ENCODE results near the gene RPTOR.

Gene RPTOR

GRCh38 chr17:80906364-80907259, 362.0 kb downstream of the RPTOR start:
- Histone ChIP-seq H3K4me1 (ENCODE audit: control insufficient read depth, insufficient read depth, low read length) (no peaks in the 10 kb centered on the region), H3K36me3 (ENCODE audit: control insufficient read depth, insufficient read depth, low read length) (peaks cover 14% of the 10 kb centered on the region)

GRCh38 chr17:80907281-80907680, 362.6 kb downstream of the RPTOR start:
- Histone ChIP-seq H3K4me1 (ENCODE audit: control insufficient read depth, insufficient read depth, low read length) (no peaks in the 10 kb centered on the region), H3K4me3 (ENCODE audit: low read depth, low read length) (no peak overlapping the region), H3K36me3 (ENCODE audit: control insufficient read depth, insufficient read depth, low read length) (peaks cover 9% of the 10 kb centered on the region), H3K27me3 (ENCODE audit: control insufficient read depth, insufficient read depth, low read length) (no peaks in the 10 kb centered on the region), H3K9me3 (ENCODE audit: control insufficient read depth, insufficient read depth, low read length) (no peaks in the 10 kb centered on the region), H3K9ac (ENCODE audit: low read depth, low read length) (no peak overlapping the region)

More at GRCh38 chr17:80906364-80907259, 362.0 kb downstream of the RPTOR start:
- Histone ChIP-seq H3K4me3 (ENCODE audit: low read depth, low read length) (no peak overlapping the region), H3K9ac (ENCODE audit: low read depth, low read length) (no peak overlapping the region), H3K9me3 (ENCODE audit: control insufficient read depth, insufficient read depth, low read length) (no peaks in the 10 kb centered on the region), H3K27me3 (ENCODE audit: control insufficient read depth, insufficient read depth, low read length) (no peaks in the 10 kb centered on the region)

GRCh38 chr17:80908211-80908610, 363.6 kb downstream of the RPTOR start:
- Histone ChIP-seq H3K9me3 (ENCODE audit: control insufficient read depth, insufficient read depth, low read length) (no peaks in the 10 kb centered on the region), H3K27me3 (ENCODE audit: control insufficient read depth, insufficient read depth, low read length) (no peaks in the 10 kb centered on the region), H3K4me3 (ENCODE audit: low read depth, low read length) (no peak overlapping the region), H3K36me3 (ENCODE audit: control insufficient read depth, insufficient read depth, low read length) (peaks cover 13% of the 10 kb centered on the region), H3K4me1 (ENCODE audit: control insufficient read depth, insufficient read depth, low read length) (no peaks in the 10 kb centered on the region), H3K9ac (ENCODE audit: low read depth, low read length) (no peak overlapping the region)

- H3K9ac ChIP-seq (ENCODE audit: low read depth, low read length), result no peak overlapping the region
- H3K4me1 ChIP-seq (ENCODE audit: control insufficient read depth, insufficient read depth, low read length), result no peaks in the 10 kb centered on the region
Observed at GRCh38 chr17:80908776-80909175, 364.1 kb downstream of the RPTOR start.

GRCh38 chr17:80909635-80910034, 365.0 kb downstream of the RPTOR start:
- Histone ChIP-seq H3K4me1 (ENCODE audit: control insufficient read depth, insufficient read depth, low read length) (no peaks in the 10 kb centered on the region), H3K27me3 (ENCODE audit: control insufficient read depth, insufficient read depth, low read length) (no peaks in the 10 kb centered on the region), H3K4me3 (ENCODE audit: low read depth, low read length) (no peak overlapping the region), H3K9me3 (ENCODE audit: control insufficient read depth, insufficient read depth, low read length) (no peaks in the 10 kb centered on the region), H3K9ac (ENCODE audit: low read depth, low read length) (no peak overlapping the region), H3K36me3 (ENCODE audit: control insufficient read depth, insufficient read depth, low read length) (peaks cover 16% of the 10 kb centered on the region)

More at GRCh38 chr17:80908776-80909175, 364.1 kb downstream of the RPTOR start:
- no peaks in the 10 kb centered on the region for H3K27me3 ChIP-seq (ENCODE audit: control insufficient read depth, insufficient read depth, low read length)
- H3K9me3 ChIP-seq (ENCODE audit: control insufficient read depth, insufficient read depth, low read length), result no peaks in the 10 kb centered on the region
- peaks cover 13% of the 10 kb centered on the region for H3K36me3 ChIP-seq (ENCODE audit: control insufficient read depth, insufficient read depth, low read length)
- no peak overlapping the region for H3K4me3 ChIP-seq (ENCODE audit: low read depth, low read length)

- peaks cover 17% of the 10 kb centered on the region for H3K36me3 ChIP-seq (ENCODE audit: control insufficient read depth, insufficient read depth, low read length)
- H3K4me1 ChIP-seq (ENCODE audit: control insufficient read depth, insufficient read depth, low read length), result no peaks in the 10 kb centered on the region
- no peak overlapping the region for H3K9ac ChIP-seq (ENCODE audit: low read depth, low read length)
Observed at GRCh38 chr17:80910043-80910442, 365.4 kb downstream of the RPTOR start.

GRCh38 chr17:80912476-80912875, 367.8 kb downstream of the RPTOR start:
- no peaks in the 10 kb centered on the region for H3K4me1 ChIP-seq (ENCODE audit: control insufficient read depth, insufficient read depth, low read length)
- H3K27me3 ChIP-seq (ENCODE audit: control insufficient read depth, insufficient read depth, low read length), result no peaks in the 10 kb centered on the region
- H3K9ac ChIP-seq (ENCODE audit: low read depth, low read length), result no peak overlapping the region
- no peaks in the 10 kb centered on the region for H3K9me3 ChIP-seq (ENCODE audit: control insufficient read depth, insufficient read depth, low read length)
- no peak overlapping the region for H3K4me3 ChIP-seq (ENCODE audit: low read depth, low read length)
- peaks cover 14% of the 10 kb centered on the region for H3K36me3 ChIP-seq (ENCODE audit: control insufficient read depth, insufficient read depth, low read length)

More at GRCh38 chr17:80910043-80910442, 365.4 kb downstream of the RPTOR start:
- Histone ChIP-seq H3K27me3 (ENCODE audit: control insufficient read depth, insufficient read depth, low read length) (no peaks in the 10 kb centered on the region), H3K9me3 (ENCODE audit: control insufficient read depth, insufficient read depth, low read length) (no peaks in the 10 kb centered on the region), H3K4me3 (ENCODE audit: low read depth, low read length) (no peak overlapping the region)

GRCh38 chr17:80913928-80914821, 369.5 kb downstream of the RPTOR start:
- peaks cover 21% of the 10 kb centered on the region for H3K36me3 ChIP-seq (ENCODE audit: control insufficient read depth, insufficient read depth, low read length)

GRCh38 chr17:80916246-80916645, 371.6 kb downstream of the RPTOR start:
- Histone ChIP-seq H3K36me3 (ENCODE audit: control insufficient read depth, insufficient read depth, low read length) (peaks cover 21% of the 10 kb centered on the region), H3K27me3 (ENCODE audit: control insufficient read depth, insufficient read depth, low read length) (no peaks in the 10 kb centered on the region), H3K9me3 (ENCODE audit: control insufficient read depth, insufficient read depth, low read length) (no peaks in the 10 kb centered on the region), H3K9ac (ENCODE audit: low read depth, low read length) (no peak overlapping the region), H3K4me1 (ENCODE audit: control insufficient read depth, insufficient read depth, low read length) (no peaks in the 10 kb centered on the region), H3K4me3 (ENCODE audit: low read depth, low read length) (no peak overlapping the region)

More at GRCh38 chr17:80913928-80914821, 369.5 kb downstream of the RPTOR start:
- Histone ChIP-seq H3K27me3 (ENCODE audit: control insufficient read depth, insufficient read depth, low read length) (no peaks in the 10 kb centered on the region), H3K4me3 (ENCODE audit: low read depth, low read length) (no peak overlapping the region), H3K9me3 (ENCODE audit: control insufficient read depth, insufficient read depth, low read length) (no peaks in the 10 kb centered on the region), H3K4me1 (ENCODE audit: control insufficient read depth, insufficient read depth, low read length) (no peaks in the 10 kb centered on the region), H3K9ac (ENCODE audit: low read depth, low read length) (no peak overlapping the region)

- H3K36me3 ChIP-seq (ENCODE audit: control insufficient read depth, insufficient read depth, low read length), result peaks cover 23% of the 10 kb centered on the region
- H3K9me3 ChIP-seq (ENCODE audit: control insufficient read depth, insufficient read depth, low read length), result no peaks in the 10 kb centered on the region
- H3K9ac ChIP-seq (ENCODE audit: low read depth, low read length), result no peak overlapping the region
- H3K4me3 ChIP-seq (ENCODE audit: low read depth, low read length), result no peak overlapping the region
- H3K4me1 ChIP-seq (ENCODE audit: control insufficient read depth, insufficient read depth, low read length), result no peaks in the 10 kb centered on the region
- H3K27me3 ChIP-seq (ENCODE audit: control insufficient read depth, insufficient read depth, low read length), result no peaks in the 10 kb centered on the region
Observed at GRCh38 chr17:80917716-80918560, 373.3 kb downstream of the RPTOR start.

- H3K36me3 ChIP-seq (ENCODE audit: control insufficient read depth, insufficient read depth, low read length), result peaks cover 23% of the 10 kb centered on the region
Observed at GRCh38 chr17:80918731-80919130, 374.1 kb downstream of the RPTOR start.

More at GRCh38 chr17:80918731-80919130, 374.1 kb downstream of the RPTOR start:
- H3K4me1 ChIP-seq (ENCODE audit: control insufficient read depth, insufficient read depth, low read length), result no peaks in the 10 kb centered on the region
- H3K27me3 ChIP-seq (ENCODE audit: control insufficient read depth, insufficient read depth, low read length), result no peaks in the 10 kb centered on the region
- no peak overlapping the region for H3K4me3 ChIP-seq (ENCODE audit: low read depth, low read length)
- H3K9ac ChIP-seq (ENCODE audit: low read depth, low read length), result no peak overlapping the region
- no peaks in the 10 kb centered on the region for H3K9me3 ChIP-seq (ENCODE audit: control insufficient read depth, insufficient read depth, low read length)

Data from iPS-15b (cell line).